DND-41 (cell line): ENCODE results near the gene SHMT2.

Experiments
- ATAC-seq: fragments of 200-7000 bp; cut with Tn5 transposase; 3 replicates; pipeline ENCODE4 v1.9.1; 2021; ENCODE audit warnings: low read depth; ENCODE audit not compliant: insufficient read depth
- DNase-seq: peaks from one replicate; pipeline ENCODE4 v3.0.0-alpha.2; 2020
- H2AFZ ChIP-seq: 2 replicates; pipeline ENCODE4 v1.6.0; 2012; ENCODE audit warnings: low read depth, low read length
- H3K27ac ChIP-seq: 2 replicates; pipeline ENCODE4 v1.5.1; 2012; ENCODE audit warnings: low read length, inconsistent platforms
- H3K27me3 ChIP-seq: fragments of 200-600 bp; sonication (generic); 2 replicates; pipeline ENCODE4 v1.6.0; 2012; ENCODE audit warnings: low read length, mild to moderate bottlenecking, inconsistent platforms; ENCODE audit not compliant: insufficient read depth, poor library complexity
- H3K36me3 ChIP-seq: 2 replicates; pipeline ENCODE4 v1.5.1; 2012; ENCODE audit warnings: low read length, inconsistent platforms; ENCODE audit not compliant: insufficient read depth
- H3K4me1 ChIP-seq: 2 replicates; pipeline ENCODE4 v1.5.1; 2012; ENCODE audit warnings: mild to moderate bottlenecking, low read length; ENCODE audit not compliant: insufficient read depth
- H3K4me2 ChIP-seq: 2 replicates; pipeline ENCODE4 v1.6.0; 2012; ENCODE audit warnings: mild to moderate bottlenecking, moderate library complexity, low read length, inconsistent platforms; ENCODE audit not compliant: insufficient read depth
- H3K4me3 ChIP-seq, 2 experiments: fragments of 200-600 bp in 1 of 2; shearing (Covaris generic) in 1 of 2; 2 replicates each; pipeline ENCODE4 v1.5.1; 2012 to 2016; ENCODE audit warnings: inconsistent platforms in 2 of 2, low read length in 2 of 2, mild to moderate bottlenecking in 2 of 2, low read depth in 1 of 2, moderate library complexity in 1 of 2
- H3K79me2 ChIP-seq: 2 replicates; pipeline ENCODE4 v1.6.0; 2012; ENCODE audit warnings: low read length, inconsistent platforms; ENCODE audit not compliant: insufficient read depth
- H3K9ac ChIP-seq: 2 replicates; pipeline ENCODE4 v1.6.0; 2012; ENCODE audit warnings: low read depth, mild to moderate bottlenecking, inconsistent platforms, low read length, moderate library complexity
- H3K9me3 ChIP-seq: 2 replicates; pipeline ENCODE4 v1.5.1; 2012; ENCODE audit warnings: low read length, moderate library complexity, mild to moderate bottlenecking, inconsistent platforms; ENCODE audit not compliant: insufficient read depth, severe bottlenecking
- H4K20me1 ChIP-seq: 2 replicates; pipeline ENCODE4 v1.6.0; 2012; ENCODE audit warnings: low read length; ENCODE audit not compliant: insufficient read depth
- CTCF ChIP-seq: IDR thresholded peaks from 2 replicates; pipeline ENCODE4 v1.5.1; 2012; ENCODE audit warnings: borderline replicate concordance, low read length, moderate library complexity, mild to moderate bottlenecking; ENCODE audit not compliant: poor library complexity, severe bottlenecking; ENCODE audit errors: extremely low read depth
- EZH2 ChIP-seq: IDR thresholded peaks from 3 replicates; pipeline ENCODE4 v1.6.1; 2012; ENCODE audit warnings: borderline replicate concordance, low read depth, mild to moderate bottlenecking, moderate library complexity, low read length, inconsistent platforms; ENCODE audit not compliant: severe bottlenecking

Gene SHMT2

GRCh38 chr12:57243521-57244311 is 14.2 kb downstream of the SHMT2 start:
- ATAC-seq (peak; percentile 61), DNase-seq (peak; percentile 90)
- Histone ChIP-seq H3K4me2 (peak overlapping the region; percentile 99), H3K36me3 (no peaks in the 10 kb centered on the region), H3K4me3 (peak overlapping the region; percentile 39 to 73; a peak in 3 of 4 replicates), H2AFZ (peak overlapping the region; percentile 79), H3K4me1 (peaks cover 36% of the 10 kb centered on the region), H3K27ac (no peak overlapping the region), H3K9me3 (no peaks in the 10 kb centered on the region), H4K20me1 (peaks cover 8% of the 10 kb centered on the region; the same call in 1 of the 2 replicates), H3K79me2 (no peaks in the 10 kb centered on the region), H3K27me3 (peaks cover 14% of the 10 kb centered on the region), H3K9ac (peak overlapping the region; percentile 60)
- TF ChIP-seq EZH2 = no peak
- peak; percentile 91 for TF ChIP-seq CTCF

GRCh38 chr12:57244312-57244696 is 14.8 kb downstream of the SHMT2 start:
- no peak overlapping the region for H3K27ac ChIP-seq
- H4K20me1 ChIP-seq = peaks cover 8% of the 10 kb centered on the region; the same call in 1 of the 2 replicates
- no peak overlapping the region for H3K4me3 ChIP-seq
- TF ChIP-seq CTCF = no peak
- H3K9me3 ChIP-seq = no peaks in the 10 kb centered on the region
- H3K79me2 ChIP-seq = no peaks in the 10 kb centered on the region
- DNase-seq (no peak), ATAC-seq (no peak)
- H2AFZ ChIP-seq = no peak overlapping the region
- H3K4me2 ChIP-seq = no peak overlapping the region
- no peak overlapping the region; the same call in 1 of the 2 replicates for H3K9ac ChIP-seq
- peaks cover 14% of the 10 kb centered on the region for H3K27me3 ChIP-seq
- H3K4me1 ChIP-seq = peaks cover 30% of the 10 kb centered on the region
- H3K36me3 ChIP-seq = no peaks in the 10 kb centered on the region

DNA sequence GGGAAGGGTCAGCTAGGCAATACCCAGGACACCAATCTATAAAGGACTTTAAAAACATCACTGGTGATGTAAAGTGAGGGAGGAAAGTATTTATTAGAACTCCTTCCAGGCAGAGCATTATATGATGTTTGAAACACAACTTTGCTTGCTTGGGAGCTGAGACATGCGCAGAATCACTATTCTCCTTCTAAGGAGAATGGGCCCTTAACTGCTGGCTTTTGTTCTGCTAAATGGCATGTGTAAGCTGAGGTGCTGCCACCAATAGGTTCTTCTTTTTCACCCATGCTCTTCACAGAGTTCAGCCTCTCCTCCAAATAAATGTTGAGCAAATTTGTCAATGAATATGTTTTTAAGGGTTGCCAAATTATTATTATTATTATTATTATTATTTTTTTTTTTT is 17.5 kb downstream of the SHMT2 start:
- Histone ChIP-seq H3K27me3 (no peaks in the 10 kb centered on the region), H3K36me3 (no peaks in the 10 kb centered on the region), H3K4me2 (no peak overlapping the region), H4K20me1 (peaks cover 3% of the 10 kb centered on the region; the same call in 1 of the 2 replicates), H2AFZ (no peak overlapping the region), H3K4me1 (peaks cover 18% of the 10 kb centered on the region), H3K27ac (no peak overlapping the region), H3K9ac (no peak overlapping the region), H3K9me3 (no peaks in the 10 kb centered on the region), H3K4me3 (no peak overlapping the region), H3K79me2 (no peaks in the 10 kb centered on the region)
- no peak for DNase-seq
- no peak for ATAC-seq
- TF ChIP-seq EZH2 = no peak
- no peak for TF ChIP-seq CTCF
